Stimulated activated CD4-positive, alpha-beta T cell treated with anti-CD3 and anti-CD28 coated beads, Interleukin-4, amount 100 ng/mL, for 48 hours (primary cell): ENCODE data around the gene SUPT4H1.
"Not testable (repeated sequence)": the region's sequence is repeated elsewhere in the genome, so short reads cannot be mapped to it uniquely, and the experiment has no call there.

Experiments
- DNase-seq, 2 donors: peaks; one replicate each; pipeline ENCODE4 v3.0.0-alpha.2; 2020; ENCODE audit warnings: low read depth in 2 of 2

Gene SUPT4H1

GRCh38 chr17:58351831-58352595 lies at the start of gene SUPT4H1:
SUPT4H1 (minus strand) TSS chr17:58352201; CDS start chr17:58352135, 66 bp downstream.
- DNase-seq: peak; percentile 79 to 90

GRCh38 chr17:58401287-58401686 lies 49.3 kb upstream of the SUPT4H1 start:
- no peak for DNase-seq

- no peak for DNase-seq
Measured at GRCh38 chr17:58400826-58401225, 48.8 kb upstream of the SUPT4H1 start.

- no peak for DNase-seq
Measured at GRCh38 chr17:58399974-58400373, 48.0 kb upstream of the SUPT4H1 start.

GRCh38 chr17:58398574-58399266 lies 46.7 kb upstream of the SUPT4H1 start:
- no peak for DNase-seq

- DNase-seq: not testable (repeated sequence)
Measured at GRCh38 chr17:58397421-58397820, 45.4 kb upstream of the SUPT4H1 start.

GRCh38 chr17:58396173-58396572 lies 44.2 kb upstream of the SUPT4H1 start:
- no peak for DNase-seq

- DNase-seq: no peak
Measured at GRCh38 chr17:58394534-58395223, 42.7 kb upstream of the SUPT4H1 start.

- no peak for DNase-seq
Measured at GRCh38 chr17:58391302-58391984, 39.4 kb upstream of the SUPT4H1 start.

- DNase-seq: no peak
Measured at GRCh38 chr17:58390884-58391283, 38.9 kb upstream of the SUPT4H1 start.

GRCh38 chr17:58388302-58389190 lies 36.5 kb upstream of the SUPT4H1 start:
- no peak for DNase-seq

GRCh38 chr17:58387834-58388233 lies 35.8 kb upstream of the SUPT4H1 start:
- DNase-seq: peak in 1 of 2 donors; percentile 13

- DNase-seq: no peak
Measured at GRCh38 chr17:58386708-58387107, 34.7 kb upstream of the SUPT4H1 start.

GRCh38 chr17:58385359-58385899 lies 33.4 kb upstream of the SUPT4H1 start:
- DNase-seq: no peak

GRCh38 chr17:58384897-58385296 lies 32.9 kb upstream of the SUPT4H1 start:
- DNase-seq: no peak

- no peak for DNase-seq
Measured at GRCh38 chr17:58383892-58384462, 32.0 kb upstream of the SUPT4H1 start.

- no peak for DNase-seq
Measured at GRCh38 chr17:58382872-58383242, 30.9 kb upstream of the SUPT4H1 start.

GRCh38 chr17:58382108-58382871 lies 30.3 kb upstream of the SUPT4H1 start:
- no peak for DNase-seq
